Melanocyte of skin (primary cell): ENCODE measurements around the gene TMEM174. TPM values are rescaled to one million over a fixed set of nuclear protein-coding genes. Genes with fewer than 3 reads are reported as not detected.

Experiments used
- total RNA-seq, 2 donors: library from RNA; depleted of rRNA; stranded (reverse); fragments of >200 nt; gene quantifications; 2 replicates each; pipeline ENCODE4 v1.2.3, GENCODE V29; 2012

Gene TMEM174, protein sequence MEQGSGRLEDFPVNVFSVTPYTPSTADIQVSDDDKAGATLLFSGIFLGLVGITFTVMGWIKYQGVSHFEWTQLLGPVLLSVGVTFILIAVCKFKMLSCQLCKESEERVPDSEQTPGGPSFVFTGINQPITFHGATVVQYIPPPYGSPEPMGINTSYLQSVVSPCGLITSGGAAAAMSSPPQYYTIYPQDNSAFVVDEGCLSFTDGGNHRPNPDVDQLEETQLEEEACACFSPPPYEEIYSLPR
- total RNA-seq: not detected

DNA sequence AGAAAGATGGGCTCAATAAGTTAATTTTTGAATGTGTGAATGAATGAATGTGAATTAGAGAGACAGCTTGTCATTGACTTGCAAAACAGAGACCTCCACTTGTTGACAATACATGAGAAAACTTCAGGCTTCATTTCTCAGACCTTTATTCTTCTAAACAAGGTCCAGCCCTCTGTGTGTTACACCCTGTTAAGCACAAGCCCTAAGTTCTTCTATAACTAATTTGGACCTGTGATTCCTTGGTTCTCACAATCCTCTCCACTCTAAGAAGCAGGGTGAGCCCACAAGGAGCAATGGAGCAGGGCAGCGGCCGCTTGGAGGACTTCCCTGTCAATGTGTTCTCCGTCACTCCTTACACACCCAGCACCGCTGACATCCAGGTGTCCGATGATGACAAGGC lies at the start of gene TMEM174:
TMEM174 (plus strand) TSS at position 243 of the 400 bp plus-strand sequence; CDS start at position 294, 51 bp downstream.

Other genes starting within 250 kb of the TMEM174 start
- 10 to 100 TPM in 1 of 2 donors, 1 to 10 TPM in 1; 9.3 to 13.7 TPM for gene FCHO2, start 217.2 kb upstream of the TMEM174 start, total RNA-seq
- 10 to 100 TPM in 1 of 2 donors, 1 to 10 TPM in 1; 8.6 to 31.6 TPM for gene TMEM171, start 52.6 kb upstream of the TMEM174 start, total RNA-seq